Measurements from ENCODE around the gene MIPOL1.
"Not testable (repeated sequence)": the region's sequence is repeated elsewhere in the genome, so short reads cannot be mapped to it uniquely, and the experiment has no call there.

MIPOL1 gene

DNA sequence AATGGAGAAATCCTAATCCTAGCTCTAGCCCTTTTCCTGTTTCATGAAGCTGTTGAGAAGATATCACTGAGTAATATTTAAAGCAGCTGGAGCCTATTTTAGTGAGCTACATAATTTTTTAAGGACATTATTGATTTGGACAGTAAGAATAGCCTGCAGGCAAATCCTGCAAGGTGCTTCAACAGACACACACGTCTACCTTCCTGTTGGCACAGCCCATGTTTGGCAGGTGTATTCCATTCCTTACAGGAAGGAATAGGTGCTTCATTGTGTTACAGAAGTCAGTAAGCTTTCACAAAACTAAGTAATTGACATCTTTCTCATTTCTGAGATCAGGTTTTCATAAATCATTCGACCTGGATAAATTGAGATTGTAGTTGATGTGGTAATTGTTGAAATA is 346.7 kb downstream of the MIPOL1 start:
- DNase-seq (ENCODE audit: low read depth, low spot score), result no peak

DNA sequence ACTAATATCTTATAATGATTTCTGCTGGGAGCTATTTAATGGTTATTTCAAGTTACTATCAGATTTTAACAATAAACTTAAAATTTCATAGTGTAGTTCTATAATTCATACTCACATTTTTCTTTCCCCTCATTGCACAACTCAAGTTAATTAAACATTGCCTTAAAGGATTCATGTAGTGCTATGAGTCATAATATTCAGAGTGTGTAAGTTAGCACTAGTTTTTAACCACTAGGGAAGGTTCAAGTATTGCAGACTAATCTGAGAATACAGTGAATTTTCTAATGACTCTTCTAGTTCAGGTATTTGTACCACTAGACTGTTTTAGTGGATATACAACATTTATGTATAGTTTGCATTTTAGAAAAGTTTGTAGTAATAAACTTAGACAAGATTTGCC is 347.4 kb downstream of the MIPOL1 start:
- no peak for DNase-seq (ENCODE audit: low read depth, low spot score)

GRCh38 chr14:37546621-37547447 is 349.1 kb downstream of the MIPOL1 start:
- DNase-seq (ENCODE audit: low read depth, low spot score), result no peak

DNA sequence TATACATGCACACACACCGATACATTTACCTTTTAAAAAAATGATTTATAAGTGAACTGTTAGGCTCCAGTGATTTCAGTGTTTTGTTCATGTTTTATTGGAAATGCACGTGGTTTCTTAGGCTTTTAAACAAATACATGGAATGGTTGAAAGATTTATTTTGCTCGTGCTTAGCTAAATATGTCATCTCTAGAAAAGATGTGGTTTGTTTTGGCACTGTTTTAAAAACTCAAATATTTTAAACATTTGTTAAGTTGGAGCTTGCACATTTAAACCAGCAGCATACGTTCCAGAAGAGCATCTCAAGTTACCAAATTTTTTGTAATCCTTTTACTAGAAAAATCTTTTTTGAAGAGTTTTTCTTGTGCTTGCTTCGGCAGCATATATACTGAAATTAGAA is 352.8 kb downstream of the MIPOL1 start:
- DNase-seq (ENCODE audit: low read depth, low spot score), result peak; percentile 34

DNA sequence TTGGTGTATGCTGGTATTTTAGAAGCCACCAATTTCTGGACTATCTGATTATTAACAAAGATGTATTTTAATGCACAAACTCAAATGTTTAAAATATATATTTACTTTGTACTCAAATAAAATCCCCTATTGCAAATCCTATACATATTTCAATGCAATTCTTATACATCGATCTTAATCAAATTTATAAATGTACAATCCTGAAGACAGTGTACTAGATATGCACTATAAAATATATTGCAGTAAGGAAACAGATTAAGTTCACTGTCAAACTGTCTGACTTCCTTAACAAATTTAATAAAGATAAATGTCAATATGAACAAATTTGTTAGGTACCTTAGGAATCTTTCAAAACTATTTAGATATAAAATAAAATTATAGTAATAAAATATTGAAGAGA is 353.4 kb downstream of the MIPOL1 start:
- no peak for DNase-seq (ENCODE audit: low read depth, low spot score)

DNA sequence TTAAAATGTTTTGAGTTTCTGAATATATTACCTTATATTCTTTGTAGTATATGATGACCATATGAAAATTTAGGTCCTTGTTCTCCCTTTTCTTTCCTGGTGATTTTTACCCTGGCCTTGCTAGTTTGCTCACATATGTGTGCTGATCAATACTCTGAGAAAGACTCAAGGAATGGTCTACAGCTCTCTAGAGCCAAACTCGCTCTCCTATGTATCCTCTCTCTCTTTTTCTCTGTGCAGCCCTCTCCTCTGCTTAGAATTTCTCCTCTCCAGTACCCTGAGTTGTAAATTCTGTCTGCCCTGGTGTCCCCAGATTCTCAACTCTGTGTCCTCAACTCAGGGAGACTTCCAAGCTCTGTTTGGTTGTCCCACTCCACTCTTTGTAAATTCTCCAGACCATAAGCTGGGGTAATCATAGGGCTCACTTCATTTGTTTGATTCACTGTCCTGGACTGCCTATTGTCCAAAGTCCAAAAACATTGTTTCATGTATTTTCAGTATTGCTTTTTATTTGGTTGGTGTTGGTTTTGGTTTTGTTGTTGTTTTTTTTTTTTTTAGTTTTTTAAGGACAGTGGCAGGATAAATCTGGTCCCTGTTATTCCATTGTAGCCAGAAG is 356.3 kb downstream of the MIPOL1 start:
- DNase-seq (ENCODE audit: low read depth, low spot score), result no peak

GRCh38 chr14:37555596-37555995 is 357.9 kb downstream of the MIPOL1 start:
- not testable (repeated sequence) for DNase-seq (ENCODE audit: low read depth, low spot score)

DNA sequence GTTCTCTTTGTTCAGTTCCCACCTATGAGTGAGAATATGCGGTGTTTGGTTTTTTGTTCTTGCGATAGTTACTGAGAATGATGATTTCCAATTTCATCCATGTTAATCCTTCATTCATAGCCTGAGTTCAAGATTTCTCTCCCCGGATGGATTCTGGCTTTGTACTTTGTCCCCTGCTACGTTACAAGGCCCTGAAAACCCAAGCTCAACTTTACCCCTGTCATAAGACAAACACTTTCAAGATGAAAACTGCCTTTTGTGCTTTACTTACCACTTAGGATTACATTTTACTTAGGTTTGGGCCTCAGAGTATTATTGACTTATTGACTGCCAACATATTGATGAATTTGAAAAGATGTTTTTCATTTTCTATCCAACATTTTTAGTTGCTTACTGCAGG is 361.0 kb downstream of the MIPOL1 start:
- DNase-seq (ENCODE audit: low read depth, low spot score), result no peak

DNA sequence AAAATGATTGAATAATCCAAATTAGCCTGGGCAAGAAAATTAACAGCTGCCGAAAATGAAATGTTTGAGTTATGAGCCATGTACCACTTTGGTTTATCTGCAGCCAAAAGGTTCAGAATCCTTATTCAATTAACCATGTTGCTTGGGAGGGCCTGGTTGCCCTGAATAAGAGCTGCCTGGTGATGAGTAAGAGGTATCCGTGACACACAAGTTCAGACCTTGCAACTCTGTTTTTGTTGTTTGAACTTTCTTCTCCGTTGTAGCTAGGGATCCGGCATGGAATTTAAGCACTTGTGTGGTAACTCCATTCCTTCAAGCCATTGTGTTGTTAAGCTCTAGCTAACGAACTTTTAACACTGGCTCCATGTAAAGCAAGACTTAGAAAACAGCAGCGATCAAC is 361.6 kb downstream of the MIPOL1 start:
- DNase-seq (ENCODE audit: low read depth, low spot score), result peak; percentile 36

DNA sequence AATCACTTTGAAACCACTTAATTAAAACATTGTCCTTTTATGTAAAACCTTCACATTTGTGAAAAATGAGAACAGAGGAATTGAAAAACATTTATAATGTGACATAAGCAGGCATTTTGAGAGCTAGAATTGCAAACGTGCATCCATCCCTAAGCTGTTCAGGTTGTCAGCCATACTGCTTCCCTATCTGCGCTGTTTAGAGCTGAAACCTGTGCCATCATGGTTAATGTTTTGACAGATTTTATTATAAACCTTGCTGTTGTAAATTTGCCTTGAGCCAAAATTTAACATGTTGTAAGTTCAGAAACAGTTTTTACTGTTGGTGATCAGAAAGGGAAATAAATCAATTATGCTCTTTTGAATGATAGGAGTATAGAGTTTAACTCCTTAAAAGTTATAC is 365.5 kb downstream of the MIPOL1 start:
- DNase-seq (ENCODE audit: low read depth, low spot score), result no peak

DNA sequence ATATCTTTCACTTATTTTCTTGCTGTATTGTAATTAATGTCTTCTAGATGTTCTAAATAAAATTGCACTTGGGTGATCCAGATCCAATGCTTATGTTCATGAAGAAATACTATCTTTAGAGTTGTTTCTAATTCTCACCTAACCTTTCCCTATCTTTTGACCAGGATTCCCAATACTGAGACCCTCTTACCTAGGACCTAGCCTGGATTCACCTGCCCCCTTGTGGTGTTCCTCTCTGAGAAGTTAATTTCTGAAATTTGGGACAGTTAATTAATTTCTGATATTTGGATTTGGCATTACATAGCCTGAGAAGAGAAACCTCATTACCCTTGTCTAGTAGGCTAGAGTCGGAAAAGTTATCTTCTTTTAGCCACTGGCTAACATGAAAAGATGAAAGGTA is 367.8 kb downstream of the MIPOL1 start:
- DNase-seq (ENCODE audit: low read depth, low spot score), result no peak

GRCh38 chr14:37566811-37567371 is 369.2 kb downstream of the MIPOL1 start:
- DNase-seq (ENCODE audit: low read depth, low spot score), result no peak

DNA sequence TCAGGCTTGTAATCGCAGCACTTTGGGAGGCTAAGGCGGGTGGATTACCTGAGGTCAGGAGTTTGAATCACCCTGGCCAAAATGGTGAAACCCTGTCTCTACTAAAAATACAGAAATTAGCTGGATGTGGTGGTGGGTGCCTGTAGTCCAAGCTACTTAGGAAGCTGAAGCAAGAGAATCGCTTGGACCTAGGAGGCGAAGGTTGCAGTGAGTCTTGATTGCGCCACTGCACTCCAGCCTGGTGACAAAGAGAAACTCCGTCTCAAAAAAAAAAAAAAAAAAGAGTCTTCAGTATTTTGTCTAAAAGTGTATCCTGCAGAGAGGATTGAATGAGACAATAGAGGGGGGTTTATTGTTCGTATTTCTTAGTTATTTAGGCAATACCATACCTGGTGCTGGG is 372.0 kb downstream of the MIPOL1 start:
- no peak for DNase-seq (ENCODE audit: low read depth, low spot score)

DNA sequence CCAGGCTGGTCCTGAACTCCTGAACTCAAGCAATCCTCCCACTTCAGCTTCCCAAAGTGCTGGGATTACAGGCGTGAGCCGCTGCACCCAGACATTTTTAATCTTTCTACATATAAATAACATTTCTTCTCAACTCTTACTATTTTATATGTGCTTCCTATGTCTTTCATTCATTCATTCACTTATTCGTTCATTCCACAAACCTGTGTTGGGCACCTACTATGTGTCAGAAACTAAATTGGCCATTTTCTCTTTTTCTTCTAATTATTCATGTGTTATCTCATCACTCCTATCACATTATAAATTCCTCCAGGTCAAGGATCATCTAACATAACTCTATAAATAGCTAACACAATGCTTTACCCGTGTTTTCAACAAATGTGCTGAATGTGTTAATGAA is 373.7 kb downstream of the MIPOL1 start:
- no peak for DNase-seq (ENCODE audit: low read depth, low spot score)

DNA sequence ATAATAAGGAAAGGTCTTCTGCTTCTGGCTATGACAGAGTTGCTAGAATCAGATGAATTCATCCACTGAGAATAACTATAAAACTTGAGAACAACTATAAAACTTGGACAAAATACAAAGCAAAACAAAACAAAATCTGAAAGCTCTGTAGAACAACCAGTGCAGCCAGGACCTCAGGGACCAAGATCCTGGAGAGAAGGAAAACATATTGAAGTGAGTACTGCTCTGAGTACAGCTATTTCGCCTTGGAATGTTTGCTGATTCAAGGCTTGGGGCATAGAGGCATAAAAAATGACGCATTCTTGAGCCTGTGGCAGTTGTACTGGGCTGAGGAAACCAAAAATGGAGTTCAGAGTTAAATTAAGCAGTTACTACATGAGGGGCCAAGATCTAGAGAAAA is 375.6 kb downstream of the MIPOL1 start:
- DNase-seq (ENCODE audit: low read depth, low spot score), result no peak

- no peak for DNase-seq (ENCODE audit: low read depth, low spot score)
These were observed 381.5 kb downstream of the MIPOL1 start for GRCh38 chr14:37579274-37579673.

- DNase-seq (ENCODE audit: low read depth, low spot score), result no peak
These were observed 382.4 kb downstream of the MIPOL1 start for GRCh38 chr14:37580146-37580545.

DNA sequence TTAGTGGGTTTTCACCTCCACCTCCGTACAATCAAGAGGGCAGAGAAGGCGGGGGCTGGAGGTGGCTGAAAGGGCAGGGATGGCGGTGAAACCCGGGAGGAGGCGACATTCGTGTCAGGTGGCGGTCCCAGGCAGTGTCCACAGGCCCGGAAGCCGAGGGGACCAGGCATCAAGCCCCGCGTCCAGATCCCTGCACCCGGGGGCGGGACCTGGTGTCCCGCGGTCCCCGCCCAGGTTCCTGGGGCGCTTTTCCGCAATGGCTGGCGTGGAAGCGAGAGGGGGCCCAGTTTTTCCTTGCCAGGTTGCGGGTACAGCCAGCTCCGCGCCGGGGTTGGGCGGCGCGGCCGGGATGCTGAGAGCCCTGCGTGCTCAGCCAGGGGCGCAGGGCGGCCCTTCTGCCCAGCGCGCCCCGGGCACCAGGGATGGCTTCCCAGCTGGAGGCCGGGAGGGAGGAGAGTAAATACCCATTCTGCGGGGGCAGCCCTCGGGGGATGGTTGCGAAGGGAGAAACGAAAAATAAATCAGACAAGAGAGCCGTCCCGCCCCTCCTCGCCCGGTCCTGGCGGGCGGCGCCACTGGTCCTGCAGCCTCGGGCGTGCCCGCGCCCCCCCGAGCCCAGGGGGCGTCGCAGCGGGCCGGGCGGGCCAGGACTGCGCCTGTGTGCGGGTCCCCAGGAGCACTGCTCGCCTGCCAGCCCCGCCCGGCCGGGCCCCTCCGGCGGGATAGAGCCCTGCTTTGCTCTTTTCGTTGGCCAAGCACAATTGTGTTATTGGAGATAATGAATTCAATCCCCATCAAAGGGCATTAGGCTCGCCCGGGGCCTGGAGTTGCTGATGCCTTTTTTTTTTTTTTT is 385.8 kb downstream of the MIPOL1 start:
- no peak for DNase-seq (ENCODE audit: low read depth, low spot score)

- DNase-seq (ENCODE audit: low read depth, low spot score), result no peak
These were observed 386.7 kb downstream of the MIPOL1 start for GRCh38 chr14:37584211-37585100.

DNA sequence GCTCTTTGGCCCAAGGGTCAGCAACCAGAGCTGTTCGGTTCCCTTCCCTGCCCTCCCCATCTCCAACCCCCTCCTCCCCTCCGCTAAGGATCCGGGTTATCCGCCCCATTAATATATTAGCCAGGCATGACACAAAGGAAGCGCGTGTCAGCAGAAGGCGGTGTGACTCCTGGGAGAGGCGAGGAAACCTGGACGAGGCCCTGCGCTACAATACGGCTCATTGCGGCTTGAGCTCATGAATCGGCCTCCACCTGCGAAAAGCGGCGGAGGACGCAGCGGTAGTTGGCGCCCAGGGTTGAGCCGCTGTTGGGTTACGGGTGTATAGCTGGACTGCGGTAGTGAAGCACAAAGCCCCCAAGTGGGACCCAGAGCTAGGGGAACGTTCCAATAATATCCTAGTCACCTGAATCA is 387.4 kb downstream of the MIPOL1 start:
- DNase-seq (ENCODE audit: low read depth, low spot score), result no peak
